HG02973 (cell line): ENCODE data around the gene SLC35F1.
A peak's percentile ranks its signal among the peaks of the same experiment; 100 is the strongest.

Experiments used
- ATAC-seq: cut with Tn5 transposase; IDR thresholded peaks from one replicate; pipeline ENCODE4 v1.9.1; 2021; ENCODE audit warnings: moderate library complexity; ENCODE audit not compliant: unreplicated experiment

SLC35F1 gene

GRCh38 chr6:118344014-118344670 is 437.1 kb downstream of the SLC35F1 start:
- ATAC-seq: no peak

- no peak for ATAC-seq
Measured at GRCh38 chr6:118350881-118351430, 443.9 kb downstream of the SLC35F1 start.

- ATAC-seq: no peak
Measured at GRCh38 chr6:118353564-118353963, 446.5 kb downstream of the SLC35F1 start.

- peak; percentile 99 for ATAC-seq
Measured at GRCh38 chr6:118354641-118355040, 447.6 kb downstream of the SLC35F1 start.

GRCh38 chr6:118356054-118356453 is 449.0 kb downstream of the SLC35F1 start:
- ATAC-seq: no peak

- no peak for ATAC-seq
Measured at GRCh38 chr6:118356686-118357085, 449.6 kb downstream of the SLC35F1 start.
